ENCODE data around the gene SHMT1.

Gene SHMT1

DNA sequence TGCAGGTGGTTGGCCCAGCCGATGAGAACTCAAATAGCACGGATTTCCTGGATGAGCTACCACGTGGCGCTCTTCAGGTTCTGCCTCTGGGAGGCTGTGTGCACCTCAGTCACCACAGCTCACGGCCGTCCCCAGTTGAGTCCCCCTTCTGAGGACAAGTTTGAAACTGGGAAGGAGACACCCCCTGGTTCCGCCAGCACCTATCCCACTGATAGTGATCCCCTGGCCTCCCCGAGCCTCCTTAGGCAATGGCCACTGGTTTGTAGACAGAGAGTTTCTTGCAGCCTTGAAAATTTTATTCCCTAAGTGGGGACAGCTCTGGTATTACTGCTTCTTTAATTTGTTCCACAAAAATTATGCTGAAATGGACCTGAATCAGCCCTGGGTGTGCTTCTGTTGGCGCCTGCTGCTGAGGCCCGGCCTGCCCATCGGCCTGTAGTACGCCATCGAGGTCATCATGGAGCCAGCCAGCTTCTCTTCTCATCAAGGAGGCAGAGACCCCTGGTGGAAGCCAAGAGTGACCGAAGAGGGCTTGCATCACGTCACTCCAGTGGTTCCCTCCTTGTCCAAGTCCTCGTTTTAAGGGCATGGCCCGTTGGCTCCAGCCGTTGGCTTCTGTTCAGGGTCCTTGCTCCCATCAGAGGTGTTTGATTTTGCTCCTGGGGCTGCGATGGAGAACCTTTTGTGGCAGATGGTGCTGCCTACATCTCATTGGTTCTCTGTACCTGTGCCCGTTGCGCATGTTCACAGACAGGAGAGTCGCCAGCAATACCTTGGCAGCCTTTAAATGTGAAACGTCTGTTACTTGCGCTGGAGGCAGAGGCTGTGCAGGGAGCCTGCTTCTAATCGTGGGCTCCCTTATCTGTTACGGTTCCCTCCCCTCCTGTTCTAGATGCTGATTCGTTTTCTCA is 39.0 kb downstream of the SHMT1 start:
- DNase-seq (ENCODE audit: insufficient read length, low spot score) (no peak), FAIRE-seq (no peak)
- TF ChIP-seq, protein P1, sequence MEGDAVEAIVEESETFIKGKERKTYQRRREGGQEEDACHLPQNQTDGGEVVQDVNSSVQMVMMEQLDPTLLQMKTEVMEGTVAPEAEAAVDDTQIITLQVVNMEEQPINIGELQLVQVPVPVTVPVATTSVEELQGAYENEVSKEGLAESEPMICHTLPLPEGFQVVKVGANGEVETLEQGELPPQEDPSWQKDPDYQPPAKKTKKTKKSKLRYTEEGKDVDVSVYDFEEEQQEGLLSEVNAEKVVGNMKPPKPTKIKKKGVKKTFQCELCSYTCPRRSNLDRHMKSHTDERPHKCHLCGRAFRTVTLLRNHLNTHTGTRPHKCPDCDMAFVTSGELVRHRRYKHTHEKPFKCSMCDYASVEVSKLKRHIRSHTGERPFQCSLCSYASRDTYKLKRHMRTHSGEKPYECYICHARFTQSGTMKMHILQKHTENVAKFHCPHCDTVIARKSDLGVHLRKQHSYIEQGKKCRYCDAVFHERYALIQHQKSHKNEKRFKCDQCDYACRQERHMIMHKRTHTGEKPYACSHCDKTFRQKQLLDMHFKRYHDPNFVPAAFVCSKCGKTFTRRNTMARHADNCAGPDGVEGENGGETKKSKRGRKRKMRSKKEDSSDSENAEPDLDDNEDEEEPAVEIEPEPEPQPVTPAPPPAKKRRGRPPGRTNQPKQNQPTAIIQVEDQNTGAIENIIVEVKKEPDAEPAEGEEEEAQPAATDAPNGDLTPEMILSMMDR (IDR thresholded peaks at IDR 0.05; ENCODE audit: insufficient read depth, missing control alignments), result no peak

DNA sequence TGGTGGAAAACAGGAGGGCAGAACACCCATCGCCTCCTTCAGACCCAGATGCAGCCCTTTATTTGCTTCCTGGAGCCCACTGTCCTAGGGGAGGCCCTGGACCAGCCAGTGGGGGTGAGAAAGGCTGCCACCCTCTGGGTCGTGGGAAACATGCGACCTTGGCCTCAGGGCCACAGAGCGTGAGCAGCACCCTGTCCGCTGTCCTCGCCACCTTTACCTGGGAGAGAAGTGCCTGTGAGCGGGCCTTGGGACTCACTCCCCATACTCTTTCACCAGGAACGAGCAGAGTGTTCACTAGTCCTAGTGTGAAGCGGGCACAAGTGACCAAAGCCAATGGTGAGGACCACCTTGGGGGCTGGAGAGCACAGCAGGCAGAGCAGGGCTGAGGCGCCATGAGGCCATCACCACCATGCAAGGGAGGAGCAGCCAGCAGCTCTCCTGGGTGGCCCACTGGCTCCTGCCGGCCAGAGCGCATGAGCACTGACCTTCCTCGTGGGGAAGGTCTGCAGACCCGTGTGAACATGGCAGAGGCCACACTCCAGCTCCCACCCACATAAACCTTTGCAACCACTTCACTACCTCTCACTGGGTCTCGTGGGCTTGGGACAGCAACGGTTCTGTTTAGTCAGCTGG is 39.7 kb downstream of the SHMT1 start:
- FAIRE-seq (no peak), DNase-seq (ENCODE audit: insufficient read length, low spot score) (no peak)
- TF ChIP-seq, protein P1 (IDR thresholded peaks at IDR 0.05; ENCODE audit: insufficient read depth, missing control alignments), result no peak

DNA sequence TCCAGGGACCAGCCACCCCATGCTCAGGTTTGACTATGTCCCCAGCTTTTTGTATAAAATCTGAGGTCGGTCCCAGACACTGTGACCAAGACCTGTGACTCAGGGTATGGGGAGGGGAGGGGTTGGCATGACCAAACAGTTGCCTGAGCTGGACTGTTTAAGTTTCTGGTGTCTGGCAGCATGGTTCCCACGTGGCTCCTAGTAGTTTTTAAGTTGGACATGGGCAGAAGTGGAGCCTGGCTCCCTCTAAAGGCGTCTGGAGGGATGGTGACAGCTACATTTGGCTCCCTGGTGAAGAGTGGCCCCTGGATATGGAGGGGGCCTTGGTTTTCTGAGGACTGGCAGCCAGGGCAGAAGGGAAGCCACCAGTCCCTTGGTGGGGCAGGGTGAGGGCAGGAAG is 40.3 kb downstream of the SHMT1 start:
- DNase-seq (ENCODE audit: insufficient read length, low spot score) (no peak), FAIRE-seq (no peak)
- TF ChIP-seq, protein P1 (IDR thresholded peaks at IDR 0.05; ENCODE audit: insufficient read depth, missing control alignments), result no peak

DNA sequence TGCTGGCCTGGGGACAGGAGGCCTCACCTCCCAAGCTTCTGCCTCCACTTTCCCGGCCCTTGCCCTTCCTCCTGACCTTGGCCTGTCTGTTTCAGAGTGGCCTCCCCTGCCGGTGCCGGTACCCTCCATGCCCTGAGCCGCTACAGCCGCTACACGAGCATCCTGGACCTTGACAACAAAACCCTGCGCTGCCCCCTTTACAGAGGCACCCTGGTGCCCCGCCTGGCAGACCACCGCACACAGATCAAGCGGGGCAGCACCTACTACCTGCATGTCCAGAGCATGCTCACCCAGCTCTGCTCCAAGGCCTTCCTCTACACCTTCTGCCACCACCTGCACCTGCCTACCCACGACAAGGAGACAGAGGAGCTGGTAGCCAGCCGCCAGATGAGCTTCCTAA is 40.8 kb downstream of the SHMT1 start:
- TF ChIP-seq, protein P1 (IDR thresholded peaks at IDR 0.05; ENCODE audit: insufficient read depth, missing control alignments), result no peak
- no peak for FAIRE-seq
- DNase-seq (ENCODE audit: insufficient read length, low spot score), result no peak

DNA sequence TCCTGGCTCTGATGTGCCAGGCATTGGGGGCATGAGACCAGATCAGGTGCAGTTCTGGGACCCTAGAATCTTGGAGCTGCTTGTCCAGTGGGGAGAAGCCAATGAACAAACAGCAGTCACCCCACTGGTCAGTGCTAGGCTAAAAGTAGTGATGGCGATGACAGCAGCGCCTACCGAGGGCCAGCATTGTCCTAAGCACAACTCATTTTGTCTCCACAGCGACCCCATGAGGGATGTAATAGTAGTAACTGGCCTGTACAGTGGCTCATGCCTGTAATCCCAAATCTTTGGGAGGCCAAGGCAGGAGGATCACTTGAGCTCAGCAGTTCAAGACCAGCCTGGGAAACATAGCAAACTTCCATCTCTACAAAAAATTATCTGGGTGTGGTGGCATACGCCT is 42.0 kb downstream of the SHMT1 start:
- no peak for FAIRE-seq
- DNase-seq (ENCODE audit: insufficient read length, low spot score), result no peak
- TF ChIP-seq, protein P1 (IDR thresholded peaks at IDR 0.05; ENCODE audit: insufficient read depth, missing control alignments), result no peak

DNA sequence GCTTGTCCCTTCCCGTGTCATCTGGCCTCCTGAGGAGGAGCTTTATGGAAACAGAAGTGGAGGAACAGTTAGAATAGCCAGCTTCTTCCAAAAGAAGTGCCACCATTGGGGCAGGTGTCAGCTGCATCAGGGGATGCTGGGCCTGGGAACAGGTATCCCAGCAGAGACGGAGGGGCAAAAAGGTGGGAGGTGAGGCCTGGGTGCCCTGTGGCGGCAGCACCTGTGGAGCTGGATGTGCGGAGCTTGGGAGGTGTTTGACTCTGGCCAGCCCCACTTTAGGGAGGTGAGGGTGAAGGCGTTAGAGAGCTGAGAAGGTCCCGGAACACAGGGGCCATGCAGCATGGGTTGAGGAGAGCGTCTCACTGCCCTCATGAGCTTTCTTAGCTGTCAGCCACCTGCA is 43.0 kb downstream of the SHMT1 start:
- DNase-seq (ENCODE audit: insufficient read length, low spot score) (no peak), FAIRE-seq (no peak)
- TF ChIP-seq, protein P1 (IDR thresholded peaks at IDR 0.05; ENCODE audit: insufficient read depth, missing control alignments), result no peak

Data from D721Med (cell line).